H1 (cell line): ENCODE data around the gene RD3L. TPM values are rescaled to one million over a fixed set of nuclear protein-coding genes. Genes with fewer than 3 reads are reported as not detected.

Source experiments
- CTCF ChIA-PET: fragments of 300-600 bp; sonication (Branson Sonifier 250); formaldehyde crosslinking; loops from one replicate; lab custom pipeline; 2021; ENCODE audit not compliant: partially characterized antibody; lab: Charles Lee
- POLR2A ChIA-PET: fragments of 300-600 bp; sonication (Branson Sonifier 250); formaldehyde crosslinking; loops from one replicate; lab custom pipeline; 2021; ENCODE audit warnings: inconsistent platforms; ENCODE audit not compliant: partially characterized antibody; lab: Charles Lee
- DNase-seq, 2 experiments: peaks; one replicate each; pipeline versions ENCODE4 v3.0.0 to v3.0.0-alpha.2; 2010 to 2022; ENCODE audit warnings: low spot score in 2 of 2, low read depth in 1 of 2, mixed read lengths in 1 of 2
- FAIRE-seq: peaks from 2 replicates; lab custom pipeline; 2011; peaks lifted over from hg19 to GRCh38; lab: Jason Lieb, UNC
- H2AFZ ChIP-seq: 2 replicates; pipeline ENCODE4 v1.8.1; 2012; ENCODE audit warnings: low read length, inconsistent platforms
- H2AK5ac ChIP-seq: 2 replicates; pipeline ENCODE4 v1.6.1; 2013; ENCODE audit warnings: low read depth, low read length
- H2BK120ac ChIP-seq: replicated peaks from 2 replicates; pipeline ENCODE3; 2013; ENCODE audit warnings: low read depth, low read length, inconsistent platforms
- H2BK12ac ChIP-seq: 2 replicates; pipeline ENCODE4 v1.6.1; 2013; ENCODE audit warnings: low read depth, low read length
- H2BK15ac ChIP-seq: 2 replicates; pipeline ENCODE4 v1.6.1; 2013; ENCODE audit warnings: low read length
- H2BK20ac ChIP-seq: 2 replicates; pipeline ENCODE4 v1.6.1; 2013; ENCODE audit warnings: low read length
- H2BK5ac ChIP-seq: 2 replicates; pipeline ENCODE4 v1.6.1; 2013; ENCODE audit warnings: low read depth, low read length
- H3K14ac ChIP-seq: 2 replicates; pipeline ENCODE4 v1.6.1; 2013; ENCODE audit warnings: inconsistent platforms; ENCODE audit not compliant: insufficient read length
- H3K18ac ChIP-seq: 2 replicates; pipeline ENCODE4 v1.6.1; 2013; ENCODE audit warnings: low read length; ENCODE audit errors: extremely low read depth
- H3K23ac ChIP-seq: 2 replicates; pipeline ENCODE4 v1.6.1; 2013; ENCODE audit warnings: inconsistent platforms; ENCODE audit not compliant: insufficient read length
- H3K23me2 ChIP-seq: 2 replicates; pipeline ENCODE4 v1.6.1; 2013; ENCODE audit warnings: low read depth, low read length
- H3K27ac ChIP-seq: 2 replicates; pipeline ENCODE4 v1.6.1; 2011; ENCODE audit warnings: low read depth, low read length, inconsistent platforms
- H3K27me3 ChIP-seq, 4 experiments: replicated peaks in 1 of 4; 1 replicate in 1 of 4; 2 replicates in 3 of 4; pipeline versions ENCODE4 v1.6.1 to v1.8.1; 2011 to 2013; ENCODE audit warnings: low read length in 3 of 4, mild to moderate bottlenecking in 3 of 4, inconsistent platforms in 2 of 4, mixed read lengths in 2 of 4, moderate library complexity in 1 of 4; ENCODE audit not compliant: control insufficient read depth in 3 of 4, insufficient read depth in 3 of 4; ENCODE audit errors: extremely low read depth in 1 of 4
- H3K36me3 ChIP-seq, 4 experiments: 2 replicates each; pipeline versions ENCODE4 v1.6.1 to v1.8.1; 2011 to 2013; ENCODE audit warnings: mild to moderate bottlenecking in 4 of 4, low read length in 3 of 4, moderate library complexity in 2 of 4, control low read depth in 1 of 4, inconsistent platforms in 1 of 4; ENCODE audit not compliant: insufficient read depth in 4 of 4, control insufficient read depth in 2 of 4
- H3K4ac ChIP-seq: replicated peaks from 2 replicates; pipeline ENCODE3; 2013; ENCODE audit warnings: low read length, low read depth, mixed read lengths, inconsistent platforms; ENCODE audit not compliant: insufficient read length
- H3K4me1 ChIP-seq, 4 experiments: replicated peaks in 1 of 4; 1 replicate in 1 of 4; 2 replicates in 3 of 4; pipeline versions ENCODE4 v1.6.1 to v1.8.1; 2011 to 2013; ENCODE audit warnings: low read length in 3 of 4, inconsistent platforms in 2 of 4, mixed read lengths in 1 of 4; ENCODE audit not compliant: insufficient read depth in 4 of 4, control insufficient read depth in 3 of 4
- H3K4me2 ChIP-seq, 2 experiments: 2 replicates each; pipeline versions ENCODE4 v1.6.1 to v1.8.1; 2011 to 2013; ENCODE audit warnings: low read depth in 2 of 2, low read length in 2 of 2, control low read depth in 1 of 2, inconsistent platforms in 1 of 2, mild to moderate bottlenecking in 1 of 2; ENCODE audit not compliant: insufficient read depth in 1 of 2
- H3K4me3 ChIP-seq, 4 experiments: fragments of 200-600, 300-600 bp in 1 of 4; sonication (generic), shearing (Covaris generic), sonication (Bioruptor Twin) in 1 of 4; 2 replicates each; pipeline versions ENCODE4 v1.5.1 to v1.8.1; 2011 to 2016; ENCODE audit warnings: low read length in 4 of 4, low read depth in 3 of 4, control low read depth in 2 of 4, inconsistent platforms in 2 of 4, mild to moderate bottlenecking in 2 of 4, mixed read lengths in 1 of 4, moderate library complexity in 1 of 4; ENCODE audit not compliant: insufficient read depth in 2 of 4; ENCODE audit errors: extremely low read depth in 1 of 4
- H3K56ac ChIP-seq: replicated peaks from 2 replicates; pipeline ENCODE3; 2013; ENCODE audit warnings: low read depth, mild to moderate bottlenecking, mixed read lengths, low read length, inconsistent platforms; ENCODE audit not compliant: insufficient read length
- H3K79me1 ChIP-seq: 2 replicates; pipeline ENCODE4 v1.6.1; 2013; ENCODE audit warnings: low read depth, low read length, control low read depth
- H3K79me2 ChIP-seq, 2 experiments: 2 replicates each; pipeline versions ENCODE4 v1.6.1 to v1.8.1; 2012 to 2013; ENCODE audit warnings: low read length in 2 of 2, mild to moderate bottlenecking in 2 of 2, inconsistent platforms in 1 of 2; ENCODE audit not compliant: insufficient read depth in 2 of 2, control insufficient read depth in 1 of 2
- H3K9ac ChIP-seq, 4 experiments: replicated peaks in 1 of 4; 1 replicate in 1 of 4; 2 replicates in 3 of 4; pipeline versions ENCODE4 v1.6.1 to v1.8.1; 2011 to 2013; ENCODE audit warnings: low read depth in 3 of 4, low read length in 3 of 4, control low read depth in 2 of 4, mild to moderate bottlenecking in 2 of 4, moderate library complexity in 2 of 4, inconsistent platforms in 1 of 4; ENCODE audit errors: extremely low read depth in 1 of 4
- H3K9me3 ChIP-seq, 2 experiments: 2 replicates each; pipeline versions ENCODE4 v1.6.1 to v1.8.1; 2012 to 2013; ENCODE audit warnings: mild to moderate bottlenecking in 2 of 2, moderate library complexity in 2 of 2, control low read depth in 1 of 2, inconsistent platforms in 1 of 2, low read depth in 1 of 2, low read length in 1 of 2, mixed read lengths in 1 of 2; ENCODE audit not compliant: insufficient read depth in 2 of 2
- H4K20me1 ChIP-seq, 2 experiments: replicated peaks in 1 of 2; 2 replicates each; pipeline versions ENCODE3 to v1.8.1; 2011 to 2013; ENCODE audit warnings: inconsistent platforms in 2 of 2, low read length in 2 of 2, mild to moderate bottlenecking in 1 of 2; ENCODE audit not compliant: insufficient read depth in 2 of 2, control insufficient read depth in 1 of 2
- H4K5ac ChIP-seq: 2 replicates; pipeline ENCODE4 v1.6.1; 2013; ENCODE audit warnings: low read length, low read depth, mixed read lengths, inconsistent platforms; ENCODE audit not compliant: insufficient read length
- H4K8ac ChIP-seq: 2 replicates; pipeline ENCODE4 v1.8.0; 2013; ENCODE audit warnings: mild to moderate bottlenecking, moderate library complexity, low read length, inconsistent platforms; ENCODE audit not compliant: insufficient read depth; ENCODE audit errors: extremely low read depth
- H4K91ac ChIP-seq: replicated peaks from 2 replicates; pipeline ENCODE3; 2013; ENCODE audit warnings: low read length, mixed read lengths, inconsistent platforms; ENCODE audit not compliant: insufficient read length
- CREB1 ChIP-seq: IDR thresholded peaks from 2 replicates; pipeline ENCODE4 v1.6.1; 2012; ENCODE audit warnings: inconsistent platforms
- WGBS, 2 experiments: shearing (Covaris generic) in 1 of 2; methylation state at CpG; one replicate each; pipeline versions ENCODE4 v1.1.6 to v1.1.7; 2013 to 2015; ENCODE audit warnings: low lambda C conversion rate in 2 of 2, mixed read lengths in 2 of 2, inconsistent platforms in 1 of 2, low coverage in 1 of 2, missing lambda C conversion rate in 1 of 2; ENCODE audit not compliant: insufficient replicate concordance in 2 of 2, insufficient coverage in 1 of 2, insufficient read length in 1 of 2; ENCODE audit errors: extremely low coverage in 1 of 2, missing lambda C conversion rate in 1 of 2; 5-methylcytosine and 5-hydroxymethylcytosine counted together
- polyA plus RNA-seq, 7 experiments: library from polyadenylated mRNA; depleted of rRNA in 3 of 7; stranded (reverse) in 5 of 7; unstranded in 2 of 7; fragments of >200 nt in 5 of 7; fragments of 200-250 nt in 2 of 7; gene quantifications; 1 replicate in 5 of 7; 2 replicates in 1 of 7; 4 replicates in 1 of 7; pipeline versions ENCODE4 v1.2.1 to v1.2.3, GENCODE V29; 2011 to 2013; ENCODE audit warnings: missing spikeins in 2 of 7, mixed read lengths in 2 of 7
- total RNA-seq: library from RNA; stranded (reverse); fragmentation: NEBNext Ultra II Directional; extraction: Animal tissue kit (Norgen Biotek cat#: 25700); gene quantifications from 2 replicates; pipeline ENCODE4 v1.2.1, GENCODE V29; 2021

Gene RD3L
- total and polyA plus RNA-seq, 2 of the 8 experiments (the other 6 are each of a cell fraction or from before 2014, with no cell fraction given), result not detected

- POLR2A ChIA-PET, result no interaction called here
- CTCF ChIA-PET, result interaction anchor here (0.8 to 1.8 kb wide), 3 partner anchors 12 to 44 kb away, joined by 3 to 9 read pairs (median 4); no protein-coding TSS in a partner anchor
Observed at GRCh38 chr14:103935102-103935501, 7.2 kb downstream of the RD3L start.

More at GRCh38 chr14:103935102-103935501, 7.2 kb downstream of the RD3L start:
- Histone ChIP-seq H3K9ac (no peak overlapping the region), H3K4ac (no peak overlapping the region), H3K23me2 (0 out of 2 replicates have a peak, but pooled peaks cover 2% of the 10 kb centered on the region), H3K4me2 (no peak overlapping the region), H2BK15ac (no peak overlapping the region), H3K4me1 (no peaks in the 10 kb centered on the region), H3K18ac (no peak overlapping the region), H2BK12ac (no peak overlapping the region), H3K79me2 (no peaks in the 10 kb centered on the region), H3K23ac (no peak overlapping the region), H3K79me1 (no peaks in the 10 kb centered on the region), H3K27ac (no peak overlapping the region), H3K9me3 (no peaks in the 10 kb centered on the region), H3K14ac (no peak overlapping the region), H3K4me3 (no peak overlapping the region), H4K8ac (no peak overlapping the region), H4K20me1 (no peaks in the 10 kb centered on the region), H3K56ac (no peak overlapping the region), H3K36me3 (no peaks in the 10 kb centered on the region), H2AFZ (no peak overlapping the region), H2BK120ac (no peak overlapping the region), H4K91ac (no peak overlapping the region), H3K27me3 (no peaks in the 10 kb centered on the region; a peak in 1 of 7 replicates), H2BK20ac (no peak overlapping the region), H4K5ac (no peak overlapping the region), H2BK5ac (no peak overlapping the region), H2AK5ac (no peak overlapping the region)
- FAIRE-seq (no peak), DNase-seq (no peak)
- no peak for TF ChIP-seq CREB1
- 83% methylated on average over 2 of the region's 2 CpGs; no CpG with 5 or more reads in 1 of the 2 experiments for WGBS, 2 experiments
